Subcutaneous adipose tissue (tissue), 4 donors: Measurements from ENCODE around the gene PRKG1. TPM values are rescaled to one million over a fixed set of nuclear protein-coding genes. Genes with fewer than 3 reads are reported as not detected.

Experiments used
- total RNA-seq, 4 donors: library from RNA; depleted of rRNA; stranded (reverse); fragments of >200 nt; gene quantifications; one replicate each; pipeline ENCODE4 v1.1.0, GENCODE V29; 2016
- TF ChIP-seq, protein P1 (sequence below): fragments of 450-650 bp; IDR thresholded peaks from one replicate; pipeline ENCODE4 v1.5.1; 2016; ENCODE audit warnings: low read depth, mild to moderate bottlenecking, control low read depth, antibody characterized with exemption, moderate library complexity

PRKG1 gene
- total RNA-seq, 4 donors from 2014 or later, result 7.6 to 17.2 (median 10.7) TPM

DNA sequence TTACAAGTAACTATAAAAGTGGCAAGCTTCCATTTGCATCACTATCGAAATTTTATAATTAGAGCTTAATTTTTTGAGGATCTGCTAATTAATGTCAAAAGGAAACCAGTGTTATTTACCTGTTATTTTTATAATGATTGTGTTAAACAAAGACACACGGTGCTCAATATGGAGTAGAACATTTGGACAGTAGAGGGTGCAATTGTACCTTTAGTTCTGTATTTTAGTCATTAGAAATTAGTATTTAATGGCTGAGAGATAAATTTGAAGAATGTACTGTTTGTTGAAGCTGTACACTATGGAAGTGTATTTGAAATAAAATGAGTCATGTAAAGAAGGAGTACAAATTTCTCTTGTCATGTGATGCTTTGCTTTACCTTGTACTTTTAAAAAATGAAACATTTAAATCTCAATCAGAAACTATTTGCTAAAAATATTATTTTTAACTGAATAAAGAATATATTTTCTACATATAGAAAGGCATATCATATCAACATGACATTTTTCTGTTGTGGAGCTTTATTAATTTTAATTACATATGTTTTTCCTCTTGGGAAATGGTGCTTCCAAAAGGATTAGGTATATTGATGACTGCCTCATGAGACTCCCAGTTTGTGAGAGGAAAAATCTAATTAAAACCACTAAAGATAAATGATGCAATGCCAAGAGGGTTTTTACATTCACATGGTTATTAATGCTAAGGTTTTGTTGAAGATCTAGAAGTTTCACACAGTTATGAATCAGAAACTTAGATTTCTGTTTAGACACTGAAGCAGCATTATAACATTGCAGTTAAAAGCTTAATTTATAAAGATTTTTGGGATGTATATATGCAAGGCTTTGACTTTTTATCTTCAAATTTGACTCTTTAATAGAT, 10.4 kb upstream of the PRKG1 start:
- TF ChIP-seq, protein P1, sequence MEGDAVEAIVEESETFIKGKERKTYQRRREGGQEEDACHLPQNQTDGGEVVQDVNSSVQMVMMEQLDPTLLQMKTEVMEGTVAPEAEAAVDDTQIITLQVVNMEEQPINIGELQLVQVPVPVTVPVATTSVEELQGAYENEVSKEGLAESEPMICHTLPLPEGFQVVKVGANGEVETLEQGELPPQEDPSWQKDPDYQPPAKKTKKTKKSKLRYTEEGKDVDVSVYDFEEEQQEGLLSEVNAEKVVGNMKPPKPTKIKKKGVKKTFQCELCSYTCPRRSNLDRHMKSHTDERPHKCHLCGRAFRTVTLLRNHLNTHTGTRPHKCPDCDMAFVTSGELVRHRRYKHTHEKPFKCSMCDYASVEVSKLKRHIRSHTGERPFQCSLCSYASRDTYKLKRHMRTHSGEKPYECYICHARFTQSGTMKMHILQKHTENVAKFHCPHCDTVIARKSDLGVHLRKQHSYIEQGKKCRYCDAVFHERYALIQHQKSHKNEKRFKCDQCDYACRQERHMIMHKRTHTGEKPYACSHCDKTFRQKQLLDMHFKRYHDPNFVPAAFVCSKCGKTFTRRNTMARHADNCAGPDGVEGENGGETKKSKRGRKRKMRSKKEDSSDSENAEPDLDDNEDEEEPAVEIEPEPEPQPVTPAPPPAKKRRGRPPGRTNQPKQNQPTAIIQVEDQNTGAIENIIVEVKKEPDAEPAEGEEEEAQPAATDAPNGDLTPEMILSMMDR, result no peak

DNA sequence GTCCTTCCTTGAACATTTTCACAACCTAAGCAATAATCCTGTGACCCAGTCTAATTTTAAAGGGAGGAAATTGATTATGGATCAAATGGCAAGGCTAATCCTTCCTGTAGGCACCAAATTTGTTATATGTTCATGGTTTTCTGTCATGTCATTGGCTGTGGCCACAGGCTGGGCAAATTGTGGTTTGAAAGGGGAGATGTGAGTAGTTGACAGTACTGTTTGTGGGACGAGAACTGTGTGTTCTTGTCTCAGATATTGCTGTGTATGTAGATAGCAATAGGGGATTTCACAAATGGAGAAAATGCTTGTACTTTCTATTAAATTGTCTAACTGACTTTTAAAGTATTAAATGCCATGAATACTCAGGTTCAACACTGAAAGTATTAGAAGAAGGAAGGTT, 8.1 kb upstream of the PRKG1 start:
- TF ChIP-seq, protein P1, result no peak

DNA sequence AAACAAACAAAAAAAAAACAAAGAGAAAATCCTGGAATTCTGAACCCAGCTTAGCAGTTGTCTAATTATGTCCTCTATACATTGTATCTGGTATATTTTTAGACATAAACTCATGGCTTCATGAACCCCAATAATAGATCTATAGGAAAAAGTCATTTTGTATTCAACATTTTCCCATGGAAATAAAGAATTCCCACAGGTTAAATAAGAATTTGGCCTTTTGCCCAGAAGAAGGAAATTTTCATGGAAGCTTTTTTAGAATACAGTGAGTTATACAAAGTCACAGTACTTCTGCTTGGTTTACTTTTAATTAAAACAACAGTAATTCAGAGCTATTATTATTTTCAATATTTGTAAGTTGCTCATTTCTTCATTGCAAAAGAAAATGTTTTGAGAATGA, 2.1 kb upstream of the PRKG1 start:
- TF ChIP-seq, protein P1, result no peak

DNA sequence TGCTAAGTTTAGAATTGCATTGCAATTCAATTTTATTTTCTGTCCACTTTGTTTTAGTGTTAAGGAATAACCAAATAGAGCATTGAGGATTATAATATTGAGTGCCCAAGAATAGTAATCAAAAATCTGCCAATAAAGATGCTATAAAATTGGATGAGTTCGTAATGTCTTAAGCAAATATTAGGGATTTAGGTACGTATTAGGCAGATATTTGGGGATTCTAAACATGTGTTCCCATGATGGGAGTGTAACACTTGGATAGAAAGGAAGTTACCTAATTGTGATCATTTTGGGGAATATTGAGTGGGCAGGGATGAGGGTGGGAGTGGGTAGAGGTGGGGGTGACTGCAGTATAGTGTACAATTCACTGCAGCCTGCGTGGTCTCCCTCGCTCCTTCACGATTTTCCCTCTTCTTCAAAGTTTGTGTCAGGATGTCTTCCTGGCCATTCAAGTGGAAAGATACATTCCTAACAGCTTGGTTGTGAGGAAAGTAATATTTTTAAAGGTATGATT, 1.3 kb upstream of the PRKG1 start:
- TF ChIP-seq, protein P1, result no peak

DNA sequence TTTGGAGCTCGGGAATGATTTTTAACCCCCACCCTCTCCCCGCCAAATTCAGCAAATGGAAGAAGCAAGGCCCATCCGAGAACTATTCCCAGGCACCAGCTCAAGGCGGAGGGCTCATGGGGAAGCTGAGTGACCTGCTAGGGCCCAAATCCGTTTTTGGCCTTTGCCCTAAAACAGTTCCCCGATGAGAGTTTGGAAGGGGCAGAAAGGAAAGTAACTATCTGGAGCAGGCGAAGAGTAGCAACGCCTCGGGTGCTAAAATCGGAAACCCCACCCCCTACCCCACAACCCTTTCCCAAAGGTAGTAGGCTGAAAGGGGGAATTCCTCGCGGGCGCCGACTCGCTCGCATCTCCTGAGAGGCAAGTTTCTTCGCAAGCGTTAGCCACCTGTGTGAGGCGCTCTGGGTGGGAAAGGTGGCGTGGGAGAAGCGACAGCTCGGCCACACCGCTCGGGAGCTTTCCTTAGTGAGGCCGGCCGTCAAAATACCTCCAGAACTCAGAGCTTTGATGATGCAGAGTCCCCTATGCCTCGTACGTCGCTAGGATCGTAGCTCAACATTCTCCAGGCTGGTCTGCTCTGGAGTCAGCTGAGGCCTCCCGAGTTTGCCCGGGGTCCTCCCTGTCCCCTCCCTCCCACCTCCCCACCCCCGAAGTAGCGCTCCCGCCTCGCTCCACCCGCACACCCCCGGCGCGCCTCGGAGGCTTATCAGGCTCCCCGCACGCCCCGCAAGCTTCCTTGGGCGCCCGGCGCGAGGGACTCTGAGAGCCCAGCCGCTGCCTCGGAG, 642 bp upstream of the PRKG1 start:
- TF ChIP-seq, protein P1, result no peak

DNA sequence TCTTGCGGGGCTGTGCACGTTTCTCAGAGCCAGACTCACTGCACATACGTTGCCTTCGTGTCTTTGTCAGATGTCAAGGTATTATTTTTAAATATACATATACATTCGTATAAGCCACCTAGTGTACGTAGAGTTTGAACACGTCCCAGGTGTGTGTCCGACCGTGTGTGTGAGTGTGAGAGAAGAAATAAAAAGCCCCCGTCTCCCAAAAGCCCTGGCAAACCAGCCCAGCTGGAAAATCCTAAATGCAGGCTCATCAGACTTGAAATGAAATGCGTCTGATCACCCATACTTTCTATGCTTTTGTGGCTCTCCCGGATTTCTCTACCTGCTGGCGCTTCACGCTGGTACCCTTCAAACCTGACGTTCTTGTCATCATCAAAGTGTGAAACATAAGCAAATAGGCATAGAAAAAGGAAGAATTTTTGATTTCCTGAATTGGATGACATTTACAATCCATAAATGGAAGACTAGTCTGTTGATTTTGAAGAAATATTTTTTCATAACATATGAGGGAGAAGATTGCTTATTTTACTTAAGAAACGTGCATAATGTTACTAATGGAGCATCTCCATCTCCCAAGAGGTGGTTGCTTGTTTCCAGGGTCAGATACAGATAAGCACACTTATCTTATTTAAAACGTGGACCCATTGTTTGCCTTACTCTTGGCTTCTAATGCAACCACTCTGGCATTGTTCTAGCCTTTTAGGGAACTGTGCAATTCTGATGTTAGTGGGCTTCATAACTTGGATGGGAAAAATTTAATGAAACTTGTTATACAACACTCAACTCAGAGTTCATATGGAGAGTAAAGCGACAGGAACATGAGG, 971 bp downstream of the PRKG1 start:
- TF ChIP-seq, protein P1, result no peak
